Measurements from ENCODE around the gene SLC25A41. TPM values are rescaled to one million over a fixed set of nuclear protein-coding genes. Genes with fewer than 3 reads are reported as not detected.

The SLC25A41 gene
- polyA plus RNA-seq, 3 donors, result not detected

DNA sequence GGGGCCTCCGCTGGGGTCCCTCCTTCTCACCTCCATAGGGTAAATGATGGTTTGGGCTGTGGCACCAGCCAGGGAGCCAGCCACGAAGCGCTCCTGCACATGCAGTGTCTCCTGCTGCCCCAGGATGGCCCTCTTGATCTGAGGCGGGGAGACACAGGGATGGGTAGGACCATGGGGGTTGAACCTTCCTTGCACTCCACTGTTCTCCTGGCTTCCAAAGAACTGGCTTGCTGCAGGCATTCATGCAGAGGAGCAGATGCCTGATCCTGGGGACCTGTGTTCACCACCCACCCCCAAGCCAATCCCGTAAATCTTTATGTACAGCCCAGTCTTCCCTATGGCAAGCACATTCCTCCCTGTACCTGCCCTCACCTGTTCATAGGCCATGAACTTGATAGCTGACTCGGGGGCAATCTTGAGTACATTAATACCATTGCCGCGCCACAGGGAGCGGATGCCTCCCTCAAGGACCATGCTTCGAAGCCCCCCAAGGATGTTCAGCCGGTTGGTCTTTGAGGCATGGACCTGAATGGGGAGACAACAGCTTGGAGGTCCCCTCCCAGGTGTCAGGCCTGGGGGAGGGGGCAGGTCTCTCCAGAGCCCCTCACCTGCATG lies 20.5 kb upstream of the SLC25A41 start:
- TF ChIP-seq, protein P1, sequence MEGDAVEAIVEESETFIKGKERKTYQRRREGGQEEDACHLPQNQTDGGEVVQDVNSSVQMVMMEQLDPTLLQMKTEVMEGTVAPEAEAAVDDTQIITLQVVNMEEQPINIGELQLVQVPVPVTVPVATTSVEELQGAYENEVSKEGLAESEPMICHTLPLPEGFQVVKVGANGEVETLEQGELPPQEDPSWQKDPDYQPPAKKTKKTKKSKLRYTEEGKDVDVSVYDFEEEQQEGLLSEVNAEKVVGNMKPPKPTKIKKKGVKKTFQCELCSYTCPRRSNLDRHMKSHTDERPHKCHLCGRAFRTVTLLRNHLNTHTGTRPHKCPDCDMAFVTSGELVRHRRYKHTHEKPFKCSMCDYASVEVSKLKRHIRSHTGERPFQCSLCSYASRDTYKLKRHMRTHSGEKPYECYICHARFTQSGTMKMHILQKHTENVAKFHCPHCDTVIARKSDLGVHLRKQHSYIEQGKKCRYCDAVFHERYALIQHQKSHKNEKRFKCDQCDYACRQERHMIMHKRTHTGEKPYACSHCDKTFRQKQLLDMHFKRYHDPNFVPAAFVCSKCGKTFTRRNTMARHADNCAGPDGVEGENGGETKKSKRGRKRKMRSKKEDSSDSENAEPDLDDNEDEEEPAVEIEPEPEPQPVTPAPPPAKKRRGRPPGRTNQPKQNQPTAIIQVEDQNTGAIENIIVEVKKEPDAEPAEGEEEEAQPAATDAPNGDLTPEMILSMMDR (IDR thresholded peaks at IDR 0.05), result no peak
- peaks cover 5 to 18% (median 13%) of the 10 kb centered on the region in 3 donors for H3K27me3 Mint-ChIP-seq (ENCODE audit: low read depth in 3 of 3)
- H3K79me2 ChIP-seq (ENCODE audit: insufficient read depth, low read length), result no peaks in the 10 kb centered on the region
- no peak overlapping the region for H3K4me3 ChIP-seq (replicated peaks in 1 of 3; ENCODE audit: low read depth in 2 of 3, low read length in 3 of 3)
- peaks cover 0 to 1% of the 10 kb centered on the region in 2 donors for H3K4me1 ChIP-seq (ENCODE audit: control insufficient read depth in 1 of 2, insufficient read depth in 2 of 2, low read length in 2 of 2)
- no peaks in the 10 kb centered on the region for H4K20me1 ChIP-seq (ENCODE audit: insufficient read depth, low read length)
- H3K4me3 Mint-ChIP-seq, result no peak overlapping the region
- no peaks in the 10 kb centered on the region for H3K36me3 ChIP-seq (replicated peaks in 1 of 2; ENCODE audit: control insufficient read depth in 1 of 2, insufficient read depth in 2 of 2, low read length in 2 of 2)
- H3K27ac ChIP-seq (ENCODE audit: low read depth in 1 of 2, low read length in 2 of 2), result no peak overlapping the region
- peaks cover 0 to 8% of the 10 kb centered on the region in 2 donors for H3K27me3 ChIP-seq (ENCODE audit: control insufficient read depth in 2 of 2, insufficient read depth in 2 of 2, low read length in 2 of 2)
- H3K4me1 Mint-ChIP-seq, result peaks cover 6% of the 10 kb centered on the region
- H3K36me3 Mint-ChIP-seq, result peaks cover 0 to 4% of the 10 kb centered on the region in 2 donors
- intact Hi-C loops (cut with micrococcal nuclease), result no loop called here
- DNase-seq, result no peak
- no peak overlapping the region for H3K9ac ChIP-seq (ENCODE audit: insufficient read depth, low read length, poor library complexity, severe bottlenecking)
- H3K9me3 Mint-ChIP-seq, result peaks cover 8 to 36% (median 30%) of the 10 kb centered on the region in 7 donors
- H3K4me2 ChIP-seq (replicated peaks; ENCODE audit: extremely low read depth, low read length, poor library complexity, severe bottlenecking), result no peak overlapping the region
- peak overlapping the region in 1 of 7 donors; percentile 31 for H3K27ac Mint-ChIP-seq
- H3K9me3 ChIP-seq (replicated peaks in 1 of 2; ENCODE audit: control insufficient read depth in 1 of 2, insufficient read depth in 1 of 2, low read length in 2 of 2), result peaks cover 13 to 21% of the 10 kb centered on the region in 2 donors
- WGBS (ENCODE audit: insufficient coverage), result 100% methylated on average over 4 of the region's 11 CpGs
- H2AFZ ChIP-seq (ENCODE audit: insufficient read depth, low read depth, low read length, poor library complexity, severe bottlenecking), result no peak overlapping the region

DNA sequence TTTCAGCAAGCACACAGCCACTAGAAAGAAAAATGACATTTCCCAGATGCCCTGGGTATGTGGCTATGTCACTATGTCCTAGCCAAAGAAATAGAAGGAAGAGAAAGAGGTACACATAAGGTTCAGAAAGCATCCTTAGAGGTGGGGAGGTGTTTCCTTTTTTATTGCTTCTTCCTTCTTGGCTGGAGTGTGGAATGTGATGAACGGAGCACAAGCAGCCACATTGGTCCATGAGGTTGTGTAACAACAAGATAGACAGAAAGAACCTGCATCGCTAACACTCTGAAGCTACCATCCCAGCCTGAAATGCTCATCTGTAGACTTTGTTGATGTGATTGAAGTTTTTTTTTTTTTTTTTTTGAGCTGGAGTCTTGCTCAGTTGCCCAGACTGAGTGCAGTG lies 19.3 kb upstream of the SLC25A41 start:
- TF ChIP-seq, protein P1 (IDR thresholded peaks at IDR 0.05), result no peak
- Histone ChIP-seq H3K4me3 (replicated peaks in 1 of 3; ENCODE audit: low read depth in 2 of 3, low read length in 3 of 3) (no peak overlapping the region), H3K36me3 (replicated peaks in 1 of 2; ENCODE audit: control insufficient read depth in 1 of 2, insufficient read depth in 2 of 2, low read length in 2 of 2) (no peaks in the 10 kb centered on the region), H3K4me1 (ENCODE audit: control insufficient read depth in 1 of 2, insufficient read depth in 2 of 2, low read length in 2 of 2) (no peaks in the 10 kb centered on the region), H3K79me2 (ENCODE audit: insufficient read depth, low read length) (no peaks in the 10 kb centered on the region), H3K9me3 (replicated peaks in 1 of 2; ENCODE audit: control insufficient read depth in 1 of 2, insufficient read depth in 1 of 2, low read length in 2 of 2) (peaks cover 13 to 21% of the 10 kb centered on the region in 2 donors), H3K9ac (ENCODE audit: insufficient read depth, low read length, poor library complexity, severe bottlenecking) (no peak overlapping the region), H3K27ac (ENCODE audit: low read depth in 1 of 2, low read length in 2 of 2) (no peak overlapping the region), H3K4me2 (replicated peaks; ENCODE audit: extremely low read depth, low read length, poor library complexity, severe bottlenecking) (no peak overlapping the region), H3K27me3 (ENCODE audit: control insufficient read depth in 2 of 2, insufficient read depth in 2 of 2, low read length in 2 of 2) (peaks cover 0 to 2% of the 10 kb centered on the region in 2 donors), H2AFZ (ENCODE audit: insufficient read depth, low read depth, low read length, poor library complexity, severe bottlenecking) (no peak overlapping the region), H4K20me1 (ENCODE audit: insufficient read depth, low read length) (no peaks in the 10 kb centered on the region)
- Mint-ChIP-seq H3K36me3 (no peaks in the 10 kb centered on the region), H3K4me1 (no peaks in the 10 kb centered on the region), H3K27ac (no peak overlapping the region), H3K4me3 (no peak overlapping the region), H3K27me3 (ENCODE audit: low read depth in 3 of 3) (peaks cover 3 to 8% (median 4%) of the 10 kb centered on the region in 3 donors), H3K9me3 (peaks cover 8 to 34% (median 30%) of the 10 kb centered on the region in 7 donors)
- DNase-seq, result no peak
- intact Hi-C loops (cut with micrococcal nuclease), result no loop called here
- WGBS (ENCODE audit: insufficient coverage), result no CpG with 5 or more reads among the region's 2 CpGs

Measured in CD14-positive monocyte (primary cell).